ENCODE results near the gene ASIC4. TPM values are rescaled to one million over a fixed set of nuclear protein-coding genes. Genes with fewer than 3 reads are reported as not detected.
A peak's percentile ranks its signal among the peaks of the same experiment; 100 is the strongest.

ASIC4 gene
- total and polyA plus RNA-seq, 2 of the 13 experiments (the other 11 are each of a cell fraction or from before 2014, with no cell fraction given), result 0.03 TPM; not detected in 1

DNA sequence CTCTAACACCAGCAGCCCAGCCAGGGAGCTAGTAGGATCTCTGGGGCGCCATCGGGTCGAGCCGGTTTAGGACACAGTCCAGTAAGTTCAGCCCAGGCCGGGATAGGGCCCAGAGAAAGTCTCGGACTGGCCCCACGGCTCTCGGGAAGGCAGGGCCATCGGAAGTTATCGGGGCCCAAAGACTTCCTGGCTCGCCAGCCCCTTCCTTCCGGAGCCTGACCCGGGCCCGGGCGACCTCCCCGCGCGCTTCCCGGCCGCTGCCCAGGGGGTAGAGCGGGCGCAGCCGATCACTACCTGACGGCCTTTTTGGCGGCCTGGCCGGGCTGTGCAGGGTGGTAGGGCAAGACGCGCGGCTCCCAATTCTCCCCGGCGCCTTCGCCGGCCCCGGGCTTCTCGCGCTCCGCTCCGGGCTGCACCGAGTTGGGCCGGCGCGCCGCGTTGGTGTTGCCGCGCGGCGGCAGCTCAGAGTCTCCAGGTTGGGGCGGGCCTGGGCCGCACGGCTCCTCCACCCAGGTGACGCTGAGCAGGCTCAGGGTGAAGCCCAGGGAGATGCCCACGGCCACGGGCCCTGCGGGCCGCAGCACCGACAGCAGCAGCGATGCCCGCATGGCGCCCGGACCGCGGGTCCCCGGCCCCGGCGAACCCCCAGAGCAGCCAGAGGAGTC lies 28.8 kb downstream of the ASIC4 start (continued):
- TF ChIP-seq, protein P1, sequence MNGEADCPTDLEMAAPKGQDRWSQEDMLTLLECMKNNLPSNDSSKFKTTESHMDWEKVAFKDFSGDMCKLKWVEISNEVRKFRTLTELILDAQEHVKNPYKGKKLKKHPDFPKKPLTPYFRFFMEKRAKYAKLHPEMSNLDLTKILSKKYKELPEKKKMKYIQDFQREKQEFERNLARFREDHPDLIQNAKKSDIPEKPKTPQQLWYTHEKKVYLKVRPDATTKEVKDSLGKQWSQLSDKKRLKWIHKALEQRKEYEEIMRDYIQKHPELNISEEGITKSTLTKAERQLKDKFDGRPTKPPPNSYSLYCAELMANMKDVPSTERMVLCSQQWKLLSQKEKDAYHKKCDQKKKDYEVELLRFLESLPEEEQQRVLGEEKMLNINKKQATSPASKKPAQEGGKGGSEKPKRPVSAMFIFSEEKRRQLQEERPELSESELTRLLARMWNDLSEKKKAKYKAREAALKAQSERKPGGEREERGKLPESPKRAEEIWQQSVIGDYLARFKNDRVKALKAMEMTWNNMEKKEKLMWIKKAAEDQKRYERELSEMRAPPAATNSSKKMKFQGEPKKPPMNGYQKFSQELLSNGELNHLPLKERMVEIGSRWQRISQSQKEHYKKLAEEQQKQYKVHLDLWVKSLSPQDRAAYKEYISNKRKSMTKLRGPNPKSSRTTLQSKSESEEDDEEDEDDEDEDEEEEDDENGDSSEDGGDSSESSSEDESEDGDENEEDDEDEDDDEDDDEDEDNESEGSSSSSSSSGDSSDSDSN (CRISPR knock-in tag; IDR thresholded peaks at IDR 0.05), result peak; percentile 84
- TF ChIP-seq ZNF749 (CRISPR knock-in tag; IDR thresholded peaks at IDR 0.05; ENCODE audit: borderline replicate concordance) (0 out of 2 replicates have a peak, but pooled peaks have one; percentile 27), TMF1 (CRISPR knock-in tag; IDR thresholded peaks at IDR 0.05; ENCODE audit: low read depth) (no peak; the same call in 1 of the 2 replicates), NCOA1 (CRISPR knock-in tag; IDR thresholded peaks at IDR 0.05) (no peak), ZNF230 (CRISPR knock-in tag; IDR thresholded peaks at IDR 0.05) (peak; percentile 33; the same call in 1 of the 2 replicates), SRSF4 (IDR thresholded peaks at IDR 0.05; ENCODE audit: low read depth, low read length, poor library complexity, severe bottlenecking) (peak; percentile 38), ZNF589 (CRISPR knock-in tag; conservative IDR thresholded peaks at IDR 0.05) (no peak; the same call in 1 of the 2 replicates), RARA (CRISPR knock-in tag; IDR thresholded peaks at IDR 0.05) (0 out of 2 replicates have a peak, but pooled peaks have one; percentile 16), IKZF4 (CRISPR knock-in tag; IDR thresholded peaks at IDR 0.05; ENCODE audit: borderline replicate concordance, low read depth, not compliant biosample characterization) (no peak), RXRB (CRISPR knock-in tag; IDR thresholded peaks at IDR 0.05; ENCODE audit: borderline replicate concordance) (no peak; the same call in 1 of the 2 replicates), ZBTB7B (CRISPR knock-in tag; IDR thresholded peaks at IDR 0.05) (0 out of 2 replicates have a peak, but pooled peaks have one; percentile 23), ZFX (CRISPR knock-in tag; IDR thresholded peaks at IDR 0.05; ENCODE audit: low read depth) (peak; percentile 83), ZNF136 (CRISPR knock-in tag; IDR thresholded peaks at IDR 0.05; ENCODE audit: low read depth) (no peak), TOPORS (CRISPR knock-in tag; IDR thresholded peaks at IDR 0.05) (no peak), ATF7-NPFF (CRISPR knock-in tag; IDR thresholded peaks at IDR 0.05; ENCODE audit: low read depth) (peak; percentile 49; the same call in 1 of the 2 replicates), ATM (IDR thresholded peaks at IDR 0.05; ENCODE audit: borderline replicate concordance) (no peak), YY1 (IDR thresholded peaks at IDR 0.05; ENCODE audit: insufficient read depth, insufficient replicate concordance, low read depth, low read length) (no peak), ZNF850 (CRISPR knock-in tag; conservative IDR thresholded peaks at IDR 0.05) (no peak), ZNF564 (CRISPR knock-in tag; IDR thresholded peaks at IDR 0.05) (peak; percentile 63; the same call in 1 of the 2 replicates), SAP130 (CRISPR knock-in tag; IDR thresholded peaks at IDR 0.05; ENCODE audit: low read depth) (peak; percentile 51), RXRA (CRISPR knock-in tag; IDR thresholded peaks at IDR 0.05) (0 out of 2 replicates have a peak, but pooled peaks have one; percentile 49)
- TF ChIP-seq, protein P2, sequence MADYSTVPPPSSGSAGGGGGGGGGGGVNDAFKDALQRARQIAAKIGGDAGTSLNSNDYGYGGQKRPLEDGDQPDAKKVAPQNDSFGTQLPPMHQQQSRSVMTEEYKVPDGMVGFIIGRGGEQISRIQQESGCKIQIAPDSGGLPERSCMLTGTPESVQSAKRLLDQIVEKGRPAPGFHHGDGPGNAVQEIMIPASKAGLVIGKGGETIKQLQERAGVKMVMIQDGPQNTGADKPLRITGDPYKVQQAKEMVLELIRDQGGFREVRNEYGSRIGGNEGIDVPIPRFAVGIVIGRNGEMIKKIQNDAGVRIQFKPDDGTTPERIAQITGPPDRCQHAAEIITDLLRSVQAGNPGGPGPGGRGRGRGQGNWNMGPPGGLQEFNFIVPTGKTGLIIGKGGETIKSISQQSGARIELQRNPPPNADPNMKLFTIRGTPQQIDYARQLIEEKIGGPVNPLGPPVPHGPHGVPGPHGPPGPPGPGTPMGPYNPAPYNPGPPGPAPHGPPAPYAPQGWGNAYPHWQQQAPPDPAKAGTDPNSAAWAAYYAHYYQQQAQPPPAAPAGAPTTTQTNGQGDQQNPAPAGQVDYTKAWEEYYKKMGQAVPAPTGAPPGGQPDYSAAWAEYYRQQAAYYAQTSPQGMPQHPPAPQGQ (CRISPR knock-in tag; IDR thresholded peaks at IDR 0.05; ENCODE audit: borderline replicate concordance), result 0 out of 2 replicates have a peak, but pooled peaks have one; percentile 17
- TF ChIP-seq, protein P3, sequence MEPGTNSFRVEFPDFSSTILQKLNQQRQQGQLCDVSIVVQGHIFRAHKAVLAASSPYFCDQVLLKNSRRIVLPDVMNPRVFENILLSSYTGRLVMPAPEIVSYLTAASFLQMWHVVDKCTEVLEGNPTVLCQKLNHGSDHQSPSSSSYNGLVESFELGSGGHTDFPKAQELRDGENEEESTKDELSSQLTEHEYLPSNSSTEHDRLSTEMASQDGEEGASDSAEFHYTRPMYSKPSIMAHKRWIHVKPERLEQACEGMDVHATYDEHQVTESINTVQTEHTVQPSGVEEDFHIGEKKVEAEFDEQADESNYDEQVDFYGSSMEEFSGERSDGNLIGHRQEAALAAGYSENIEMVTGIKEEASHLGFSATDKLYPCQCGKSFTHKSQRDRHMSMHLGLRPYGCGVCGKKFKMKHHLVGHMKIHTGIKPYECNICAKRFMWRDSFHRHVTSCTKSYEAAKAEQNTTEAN (CRISPR knock-in tag; conservative IDR thresholded peaks at IDR 0.05), result no peak
- TF ChIP-seq, protein P4, sequence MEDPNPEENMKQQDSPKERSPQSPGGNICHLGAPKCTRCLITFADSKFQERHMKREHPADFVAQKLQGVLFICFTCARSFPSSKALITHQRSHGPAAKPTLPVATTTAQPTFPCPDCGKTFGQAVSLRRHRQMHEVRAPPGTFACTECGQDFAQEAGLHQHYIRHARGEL (CRISPR knock-in tag; IDR thresholded peaks at IDR 0.05), result no peak

Measured in HepG2 (cell line).